Right lobe of liver (tissue), 4 donors: ENCODE results near the gene POLR1H.

ENCODE experiments used
- POLR2A ChIP-seq: fragments of 450-650 bp; IDR thresholded peaks from one replicate; pipeline ENCODE4 v1.6.1; 2017; ENCODE audit warnings: antibody characterized with exemption, mild to moderate bottlenecking
- TF ChIP-seq, protein P1 (sequence below), 4 donors: fragments of 200-600 bp in 3 of 4; fragments of 450-650 bp in 1 of 4; IDR thresholded peaks; one replicate each; pipeline versions ENCODE4 v1.5.1 to v1.8.0; 2016 to 2022; ENCODE audit warnings: antibody characterized with exemption in 4 of 4, mild to moderate bottlenecking in 2 of 4
- donor health status: DM: no; HTN: no; CAD: no.
- donor health status: DM: no; HTN: no; CAD: no.
- donor health status: DM: no; HTN: yes; CAD: no.

DNA sequence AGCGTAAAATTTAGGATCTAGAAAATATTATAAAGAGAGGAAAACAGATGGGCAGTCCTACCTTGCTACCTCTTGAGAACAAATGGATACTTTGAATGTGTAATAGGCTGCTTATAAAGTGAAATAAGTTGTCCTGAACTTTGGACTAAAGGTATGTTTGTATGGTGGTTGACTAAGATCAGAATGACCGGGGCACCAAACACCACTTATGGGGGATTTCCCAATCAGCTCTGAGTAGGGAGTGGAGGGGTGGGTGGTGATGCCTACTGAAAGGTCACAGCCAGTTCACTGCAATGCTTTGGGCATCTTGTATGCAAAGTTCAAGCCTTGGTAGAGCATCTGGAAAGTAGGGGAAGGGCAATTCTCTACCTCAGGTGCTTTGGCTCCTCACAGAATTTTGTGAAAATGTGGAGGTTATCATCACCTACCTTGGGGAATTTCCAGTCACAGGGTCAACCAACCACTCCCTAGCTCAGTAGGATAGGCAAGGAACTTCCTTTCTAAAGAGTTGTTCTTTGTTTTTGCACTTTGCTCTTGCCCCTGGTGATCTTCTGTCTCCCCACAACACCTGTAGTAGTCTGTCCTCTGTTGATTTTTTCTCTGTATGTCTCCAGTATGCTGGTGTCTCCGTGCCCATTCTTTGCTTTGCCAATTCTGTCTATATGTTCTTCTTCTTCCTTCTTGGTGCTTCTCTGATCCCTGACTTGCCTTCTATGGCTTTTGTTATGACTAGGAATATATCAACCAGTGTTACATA lies 52.1 kb downstream of the POLR1H start, which contains the start of gene TRIM31:
- TF ChIP-seq, protein P1, sequence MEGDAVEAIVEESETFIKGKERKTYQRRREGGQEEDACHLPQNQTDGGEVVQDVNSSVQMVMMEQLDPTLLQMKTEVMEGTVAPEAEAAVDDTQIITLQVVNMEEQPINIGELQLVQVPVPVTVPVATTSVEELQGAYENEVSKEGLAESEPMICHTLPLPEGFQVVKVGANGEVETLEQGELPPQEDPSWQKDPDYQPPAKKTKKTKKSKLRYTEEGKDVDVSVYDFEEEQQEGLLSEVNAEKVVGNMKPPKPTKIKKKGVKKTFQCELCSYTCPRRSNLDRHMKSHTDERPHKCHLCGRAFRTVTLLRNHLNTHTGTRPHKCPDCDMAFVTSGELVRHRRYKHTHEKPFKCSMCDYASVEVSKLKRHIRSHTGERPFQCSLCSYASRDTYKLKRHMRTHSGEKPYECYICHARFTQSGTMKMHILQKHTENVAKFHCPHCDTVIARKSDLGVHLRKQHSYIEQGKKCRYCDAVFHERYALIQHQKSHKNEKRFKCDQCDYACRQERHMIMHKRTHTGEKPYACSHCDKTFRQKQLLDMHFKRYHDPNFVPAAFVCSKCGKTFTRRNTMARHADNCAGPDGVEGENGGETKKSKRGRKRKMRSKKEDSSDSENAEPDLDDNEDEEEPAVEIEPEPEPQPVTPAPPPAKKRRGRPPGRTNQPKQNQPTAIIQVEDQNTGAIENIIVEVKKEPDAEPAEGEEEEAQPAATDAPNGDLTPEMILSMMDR (IDR thresholded peaks at IDR 0.05): no peak
- TF ChIP-seq POLR2A: no peak
